Keratinocyte (primary cell): ENCODE results near the gene GABRB2. TPM values are rescaled to one million over a fixed set of nuclear protein-coding genes. Genes with fewer than 3 reads are reported as not detected.

Source experiments
- DNase-seq: peaks from one replicate; pipeline ENCODE4 v3.0.0-alpha.2; 2011; ENCODE audit warnings: low read depth, missing footprints, low spot score
- FAIRE-seq: peaks from 2 replicates; lab custom pipeline; 2011; peaks lifted over from hg19 to GRCh38; lab: Jason Lieb, UNC
- H2AFZ ChIP-seq: 2 replicates; pipeline ENCODE4 v1.6.0; 2012; ENCODE audit warnings: low read length, control low read depth, inconsistent platforms; ENCODE audit not compliant: control insufficient read depth
- H3K27ac ChIP-seq: 2 replicates; pipeline ENCODE4 v1.5.1; 2011; ENCODE audit warnings: low read length; ENCODE audit not compliant: control insufficient read depth, insufficient read depth
- H3K27me3 ChIP-seq: 3 replicates; pipeline ENCODE4 v1.6.0; 2011; ENCODE audit warnings: low read length; ENCODE audit not compliant: control insufficient read depth, insufficient read depth; ENCODE audit errors: extremely low read depth
- H3K36me3 ChIP-seq, 2 experiments: 2 replicates in 1 of 2; 3 replicates in 1 of 2; pipeline ENCODE4 v1.5.1; 2011; ENCODE audit warnings: low read length in 2 of 2, mild to moderate bottlenecking in 1 of 2; ENCODE audit not compliant: control insufficient read depth in 2 of 2, insufficient read depth in 2 of 2; ENCODE audit errors: extremely low read depth in 1 of 2
- H3K4me1 ChIP-seq: 3 replicates; pipeline ENCODE4 v1.5.1; 2011; ENCODE audit warnings: low read length; ENCODE audit not compliant: control insufficient read depth, insufficient read depth; ENCODE audit errors: extremely low read depth
- H3K4me2 ChIP-seq: 3 replicates; pipeline ENCODE4 v1.6.0; 2011; ENCODE audit warnings: low read depth, low read length; ENCODE audit not compliant: control insufficient read depth, insufficient read depth; ENCODE audit errors: extremely low read depth
- H3K4me3 ChIP-seq, 3 experiments: fragments of 200-600 bp in 1 of 3; sonication (generic) in 1 of 3; 2 replicates in 2 of 3; 3 replicates in 1 of 3; pipeline ENCODE4 v1.5.1; 2011 to 2016; ENCODE audit warnings: low read length in 3 of 3, mild to moderate bottlenecking in 3 of 3, control low read depth in 2 of 3, inconsistent platforms in 1 of 3, low read depth in 1 of 3, mixed read lengths in 1 of 3, mixed run types in 1 of 3, moderate library complexity in 1 of 3; ENCODE audit not compliant: control insufficient read depth in 2 of 3, insufficient read depth in 2 of 3; ENCODE audit errors: extremely low read depth in 1 of 3
- H3K79me2 ChIP-seq: 2 replicates; pipeline ENCODE4 v1.6.0; 2012; ENCODE audit warnings: low read length; ENCODE audit not compliant: control insufficient read depth, insufficient read depth
- H3K9ac ChIP-seq: 3 replicates; pipeline ENCODE4 v1.6.0; 2011; ENCODE audit warnings: low read length; ENCODE audit not compliant: control insufficient read depth, insufficient read depth; ENCODE audit errors: extremely low read depth
- H3K9me1 ChIP-seq: 3 replicates; pipeline ENCODE4 v1.6.0; 2011; ENCODE audit warnings: low read length; ENCODE audit not compliant: control insufficient read depth, insufficient read depth; ENCODE audit errors: extremely low read depth
- H3K9me3 ChIP-seq: 2 replicates; pipeline ENCODE4 v1.5.1; 2012; ENCODE audit warnings: low read depth, low read length; ENCODE audit not compliant: control insufficient read depth
- H4K20me1 ChIP-seq: 3 replicates; pipeline ENCODE4 v1.6.0; 2011; ENCODE audit warnings: low read length; ENCODE audit not compliant: control insufficient read depth, insufficient read depth; ENCODE audit errors: extremely low read depth
- EZH2 ChIP-seq: IDR thresholded peaks from one replicate; pipeline ENCODE4 v1.6.1; 2012; ENCODE audit warnings: inconsistent platforms, mild to moderate bottlenecking, low read length, moderate library complexity
- dilution Hi-C: fragments of 300-500 bp; cut with MboI; formaldehyde crosslinking; loops from one replicate; pipeline ENCODE4 v1.7.0; 2020; ENCODE audit warnings: low sequenced_read_pairs; ENCODE audit not compliant: extremely low pct_ligation_motif_present
- polyA plus RNA-seq, 5 experiments: library from polyadenylated mRNA; depleted of rRNA in 3 of 5; stranded (reverse) in 3 of 5; stranded (forward) in 1 of 5; unstranded in 1 of 5; fragments of >200 nt; gene quantifications; 1 replicate in 1 of 5; 2 replicates in 3 of 5; 3 replicates in 1 of 5; pipeline versions ENCODE4 v1.2.1 to v1.2.3, GENCODE V29; 2011 to 2012; ENCODE audit warnings: missing spikeins in 2 of 5, low read depth in 1 of 5, low replicate concordance in 1 of 5
- TF ChIP-seq, protein P1 (sequence below), 3 experiments: IDR thresholded peaks in 1 of 3; conservative IDR thresholded peaks in 1 of 3; optimal IDR thresholded peaks in 1 of 3; 2 replicates in 2 of 3; 3 replicates in 1 of 3; pipeline versions ENCODE3 to v1.5.1; 2011; ENCODE audit warnings: low read length in 3 of 3, mild to moderate bottlenecking in 3 of 3, moderate library complexity in 2 of 3, control low read depth in 1 of 3, inconsistent platforms in 1 of 3; ENCODE audit not compliant: insufficient read depth in 2 of 3; ENCODE audit errors: extremely low read depth in 1 of 3

GABRB2 gene
- polyA plus RNA-seq, 1 donor (not counting 4 experiments of a cell fraction or from before 2014, with no cell fraction given) = not detected

DNA sequence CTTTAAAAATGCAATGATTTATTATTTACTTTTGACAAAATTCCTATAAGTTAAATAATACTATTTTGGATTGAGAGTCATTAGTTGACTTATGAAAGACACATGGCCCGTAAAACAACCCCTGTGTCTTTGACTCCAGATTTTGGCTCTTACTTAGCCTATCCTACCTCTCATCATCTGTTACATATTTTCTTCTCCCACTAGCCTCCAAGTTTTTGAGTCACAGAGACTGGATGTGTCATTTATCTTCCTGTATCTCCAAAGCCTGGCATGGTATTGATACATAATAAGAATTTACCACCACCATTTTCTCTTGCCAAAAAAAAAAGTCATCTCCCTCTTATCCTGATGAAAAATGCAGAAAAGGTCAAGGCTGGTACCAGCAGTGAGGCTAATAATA is 99.9 kb downstream of the GABRB2 start:
- Histone ChIP-seq H3K9me3 (no peaks in the 10 kb centered on the region), H3K79me2 (no peaks in the 10 kb centered on the region), H3K36me3 (no peaks in the 10 kb centered on the region), H4K20me1 (no peaks in the 10 kb centered on the region), H3K27ac (no peak overlapping the region), H3K27me3 (no peaks in the 10 kb centered on the region), H2AFZ (no peak overlapping the region), H3K9me1 (no peaks in the 10 kb centered on the region), H3K4me1 (no peaks in the 10 kb centered on the region), H3K4me2 (no peak overlapping the region), H3K9ac (no peak overlapping the region), H3K4me3 (no peak overlapping the region)
- no peak for FAIRE-seq
- TF ChIP-seq, protein P1, sequence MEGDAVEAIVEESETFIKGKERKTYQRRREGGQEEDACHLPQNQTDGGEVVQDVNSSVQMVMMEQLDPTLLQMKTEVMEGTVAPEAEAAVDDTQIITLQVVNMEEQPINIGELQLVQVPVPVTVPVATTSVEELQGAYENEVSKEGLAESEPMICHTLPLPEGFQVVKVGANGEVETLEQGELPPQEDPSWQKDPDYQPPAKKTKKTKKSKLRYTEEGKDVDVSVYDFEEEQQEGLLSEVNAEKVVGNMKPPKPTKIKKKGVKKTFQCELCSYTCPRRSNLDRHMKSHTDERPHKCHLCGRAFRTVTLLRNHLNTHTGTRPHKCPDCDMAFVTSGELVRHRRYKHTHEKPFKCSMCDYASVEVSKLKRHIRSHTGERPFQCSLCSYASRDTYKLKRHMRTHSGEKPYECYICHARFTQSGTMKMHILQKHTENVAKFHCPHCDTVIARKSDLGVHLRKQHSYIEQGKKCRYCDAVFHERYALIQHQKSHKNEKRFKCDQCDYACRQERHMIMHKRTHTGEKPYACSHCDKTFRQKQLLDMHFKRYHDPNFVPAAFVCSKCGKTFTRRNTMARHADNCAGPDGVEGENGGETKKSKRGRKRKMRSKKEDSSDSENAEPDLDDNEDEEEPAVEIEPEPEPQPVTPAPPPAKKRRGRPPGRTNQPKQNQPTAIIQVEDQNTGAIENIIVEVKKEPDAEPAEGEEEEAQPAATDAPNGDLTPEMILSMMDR (optimal IDR thresholded peaks at IDR 0.05 in 1 of 3, IDR thresholded peaks at IDR 0.05 in 1 of 3, conservative IDR thresholded peaks at IDR 0.05 in 1 of 3; ENCODE audit: extremely low read depth in 1 of 3, insufficient read depth in 2 of 3, low read length in 3 of 3) = no peak
- TF ChIP-seq EZH2 = no peak
- no peak for DNase-seq
- dilution Hi-C loops = no loop called here

DNA sequence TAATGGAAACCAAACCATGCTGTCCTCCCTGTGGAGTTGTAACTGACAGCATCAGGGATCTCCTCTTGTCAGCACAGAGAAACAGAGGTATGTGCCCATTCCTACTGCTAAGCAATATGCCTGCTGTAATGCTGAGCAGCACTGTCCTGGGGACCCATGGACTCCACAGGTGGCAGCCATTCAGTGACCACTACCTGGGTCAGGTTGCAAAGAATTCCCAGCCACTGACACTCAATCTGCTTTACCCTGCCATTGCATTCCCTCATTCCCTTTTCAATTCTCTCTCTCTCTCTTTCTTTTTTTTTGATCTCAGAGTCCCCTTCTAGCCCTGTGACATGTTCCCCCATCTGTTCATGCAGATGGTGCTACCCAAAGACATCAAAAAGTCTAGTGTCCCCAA is 104.1 kb downstream of the GABRB2 start:
- dilution Hi-C loops = no loop called here
- Histone ChIP-seq H3K27ac (no peak overlapping the region), H3K9me1 (no peaks in the 10 kb centered on the region), H3K9me3 (no peaks in the 10 kb centered on the region), H2AFZ (no peak overlapping the region), H3K79me2 (no peaks in the 10 kb centered on the region), H4K20me1 (no peaks in the 10 kb centered on the region), H3K9ac (no peak overlapping the region), H3K4me1 (no peaks in the 10 kb centered on the region), H3K36me3 (no peaks in the 10 kb centered on the region), H3K4me3 (no peak overlapping the region), H3K4me2 (no peak overlapping the region), H3K27me3 (no peaks in the 10 kb centered on the region)
- DNase-seq (no peak), FAIRE-seq (no peak)
- no peak for TF ChIP-seq EZH2
- TF ChIP-seq, protein P1 (optimal IDR thresholded peaks at IDR 0.05 in 1 of 3, IDR thresholded peaks at IDR 0.05 in 1 of 3, conservative IDR thresholded peaks at IDR 0.05 in 1 of 3; ENCODE audit: extremely low read depth in 1 of 3, insufficient read depth in 2 of 3, low read length in 3 of 3) = no peak
